ENCODE results near the gene KIAA1671. TPM values are rescaled to one million over a fixed set of nuclear protein-coding genes. Genes with fewer than 3 reads are reported as not detected.
"Not testable (repeated sequence)": the region's sequence is repeated elsewhere in the genome, so short reads cannot be mapped to it uniquely, and the experiment has no call there.

Gene KIAA1671
- total RNA-seq (3.3 TPM), polyA plus RNA-seq (under 1 TPM in 3 of 4 donors, not detected in 1; 0.21 to 0.80 (median 0.49) TPM)

- no peak within 1 kb of the TSS for H3K27ac ChIP-seq (ENCODE audit: insufficient read depth, low read length, poor library complexity, severe bottlenecking)
- H3K4me1 ChIP-seq (ENCODE audit: control insufficient read depth, insufficient read depth, low read length, poor library complexity, severe bottlenecking), result peaks cover 14% of the 10 kb centered on the region
- H3K27me3 ChIP-seq (ENCODE audit: control insufficient read depth, insufficient read depth, low read length), result peaks cover 19% of the 10 kb centered on the region
- H3K36me3 ChIP-seq (ENCODE audit: control insufficient read depth, insufficient read depth, low read length), result no peaks in the 10 kb centered on the region
- Mint-ChIP-seq H3K4me3 (peak within 1 kb of the TSS; percentile 56 to 84 (median 73)), H3K27ac (no peak within 1 kb of the TSS), H3K27me3 (peaks cover 54% of the 10 kb centered on the region), H3K9me3 (peaks cover 0 to 6% (median 0%) of the 10 kb centered on the region in 7 donors), H3K4me1 (peaks cover 0 to 21% (median 5%) of the 10 kb centered on the region in 4 donors), H3K36me3 (no peaks in the 10 kb centered on the region)
- no peaks in the 10 kb centered on the region for H3K9me3 ChIP-seq (ENCODE audit: control insufficient read depth in 2 of 2, low read length in 2 of 2)
- peak; percentile 80 to 86 for ATAC-seq (ENCODE audit: low read depth in 2 of 2)
- DNase-seq, result peak; percentile 65 to 84 (median 78)
- no peak within 1 kb of the TSS for H3K4me3 ChIP-seq (ENCODE audit: low read depth, low read length)
Measured at GRCh38 chr22:24951942-24952836, at the start of gene KIAA1671. KIAA1671 (plus strand) TSS chr22:24952716; CDS start chr22:25028000, 75,284 bp downstream.

GRCh38 chr22:24905909-24906308 is 46.6 kb upstream of the KIAA1671 start:
- Histone ChIP-seq H3K27me3 (ENCODE audit: control insufficient read depth, insufficient read depth, low read length) (no peaks in the 10 kb centered on the region), H3K36me3 (ENCODE audit: control insufficient read depth, insufficient read depth, low read length) (no peaks in the 10 kb centered on the region), H3K27ac (ENCODE audit: insufficient read depth, low read length, poor library complexity, severe bottlenecking) (no peak overlapping the region), H3K9me3 (ENCODE audit: control insufficient read depth in 2 of 2, low read length in 2 of 2) (peaks cover 11% of the 10 kb centered on the region in 2 experiments), H3K4me1 (ENCODE audit: control insufficient read depth, insufficient read depth, low read length, poor library complexity, severe bottlenecking) (no peaks in the 10 kb centered on the region), H3K4me3 (ENCODE audit: low read depth, low read length) (no peak overlapping the region)
- H3K9me3 Mint-ChIP-seq, result peaks cover 0 to 17% (median 5%) of the 10 kb centered on the region in 7 donors
- H3K4me1 Mint-ChIP-seq, result no peaks in the 10 kb centered on the region
- no peaks in the 10 kb centered on the region for H3K27me3 Mint-ChIP-seq
- DNase-seq (no peak), ATAC-seq (ENCODE audit: low read depth in 2 of 2) (no peak)
- H3K27ac Mint-ChIP-seq, result no peak overlapping the region
- H3K4me3 Mint-ChIP-seq, result no peak overlapping the region
- H3K36me3 Mint-ChIP-seq, result peaks cover 16% of the 10 kb centered on the region

GRCh38 chr22:24907101-24907500 is 45.4 kb upstream of the KIAA1671 start:
- not testable (repeated sequence) for H3K27ac Mint-ChIP-seq; ATAC-seq (ENCODE audit: low read depth in 2 of 2)

GRCh38 chr22:24920029-24920428 is 32.5 kb upstream of the KIAA1671 start:
- Mint-ChIP-seq H3K27ac (no peak overlapping the region), H3K27me3 (no peaks in the 10 kb centered on the region), H3K9me3 (peaks cover 0 to 1% (median 0%) of the 10 kb centered on the region in 7 donors), H3K36me3 (no peaks in the 10 kb centered on the region), H3K4me1 (no peaks in the 10 kb centered on the region), H3K4me3 (no peak overlapping the region)
- no peak overlapping the region for H3K4me3 ChIP-seq (ENCODE audit: low read depth, low read length)
- no peak overlapping the region for H3K27ac ChIP-seq (ENCODE audit: insufficient read depth, low read length, poor library complexity, severe bottlenecking)
- no peaks in the 10 kb centered on the region for H3K36me3 ChIP-seq (ENCODE audit: control insufficient read depth, insufficient read depth, low read length)
- H3K9me3 ChIP-seq (ENCODE audit: control insufficient read depth in 2 of 2, low read length in 2 of 2), result no peaks in the 10 kb centered on the region
- ATAC-seq (ENCODE audit: low read depth in 2 of 2), result no peak
- H3K27me3 ChIP-seq (ENCODE audit: control insufficient read depth, insufficient read depth, low read length), result no peaks in the 10 kb centered on the region
- no peaks in the 10 kb centered on the region for H3K4me1 ChIP-seq (ENCODE audit: control insufficient read depth, insufficient read depth, low read length, poor library complexity, severe bottlenecking)
- no peak for DNase-seq

More at GRCh38 chr22:24907101-24907500, 45.4 kb upstream of the KIAA1671 start:
- not testable (repeated sequence) for H3K4me1 Mint-ChIP-seq; H3K27me3 Mint-ChIP-seq; H3K4me3 ChIP-seq (ENCODE audit: low read depth, low read length); H3K36me3 ChIP-seq (ENCODE audit: control insufficient read depth, insufficient read depth, low read length); DNase-seq; H3K4me1 ChIP-seq (ENCODE audit: control insufficient read depth, insufficient read depth, low read length, poor library complexity, severe bottlenecking); H3K27me3 ChIP-seq (ENCODE audit: control insufficient read depth, insufficient read depth, low read length); H3K27ac ChIP-seq (ENCODE audit: insufficient read depth, low read length, poor library complexity, severe bottlenecking); H3K4me3 Mint-ChIP-seq
- Mint-ChIP-seq H3K36me3 (peaks cover 16% of the 10 kb centered on the region), H3K9me3 (peaks cover 0 to 17% (median 5%) of the 10 kb centered on the region in 7 donors)
- H3K9me3 ChIP-seq (ENCODE audit: control insufficient read depth in 2 of 2, low read length in 2 of 2), result peaks cover 11% of the 10 kb centered on the region in 2 experiments

GRCh38 chr22:24925586-24926427 is 26.7 kb upstream of the KIAA1671 start:
- no peaks in the 10 kb centered on the region for H3K4me1 Mint-ChIP-seq
- H3K27me3 Mint-ChIP-seq, result no peaks in the 10 kb centered on the region
- Histone ChIP-seq H3K9me3 (ENCODE audit: control insufficient read depth in 2 of 2, low read length in 2 of 2) (no peaks in the 10 kb centered on the region), H3K4me3 (ENCODE audit: low read depth, low read length) (no peak overlapping the region), H3K27me3 (ENCODE audit: control insufficient read depth, insufficient read depth, low read length) (no peaks in the 10 kb centered on the region), H3K27ac (ENCODE audit: insufficient read depth, low read length, poor library complexity, severe bottlenecking) (no peak overlapping the region), H3K36me3 (ENCODE audit: control insufficient read depth, insufficient read depth, low read length) (no peaks in the 10 kb centered on the region), H3K4me1 (ENCODE audit: control insufficient read depth, insufficient read depth, low read length, poor library complexity, severe bottlenecking) (no peaks in the 10 kb centered on the region)
- H3K27ac Mint-ChIP-seq, result no peak overlapping the region
- DNase-seq, result no peak
- peaks cover 0 to 3% (median 0%) of the 10 kb centered on the region in 7 donors for H3K9me3 Mint-ChIP-seq
- H3K36me3 Mint-ChIP-seq, result no peaks in the 10 kb centered on the region
- no peak for ATAC-seq (ENCODE audit: low read depth in 2 of 2)
- H3K4me3 Mint-ChIP-seq, result no peak overlapping the region

GRCh38 chr22:24926428-24926725 is 26.1 kb upstream of the KIAA1671 start:
- H3K27me3 ChIP-seq (ENCODE audit: control insufficient read depth, insufficient read depth, low read length), result no peaks in the 10 kb centered on the region
- H3K27ac ChIP-seq (ENCODE audit: insufficient read depth, low read length, poor library complexity, severe bottlenecking), result no peak overlapping the region
- DNase-seq (no peak), ATAC-seq (ENCODE audit: low read depth in 2 of 2) (no peak)
- H3K9me3 ChIP-seq (ENCODE audit: control insufficient read depth in 2 of 2, low read length in 2 of 2), result no peaks in the 10 kb centered on the region
- H3K27ac Mint-ChIP-seq, result no peak overlapping the region
- no peak overlapping the region for H3K4me3 ChIP-seq (ENCODE audit: low read depth, low read length)
- H3K4me1 ChIP-seq (ENCODE audit: control insufficient read depth, insufficient read depth, low read length, poor library complexity, severe bottlenecking), result no peaks in the 10 kb centered on the region
- H3K4me3 Mint-ChIP-seq, result no peak overlapping the region
- H3K36me3 ChIP-seq (ENCODE audit: control insufficient read depth, insufficient read depth, low read length), result no peaks in the 10 kb centered on the region
- H3K36me3 Mint-ChIP-seq, result no peaks in the 10 kb centered on the region
- H3K4me1 Mint-ChIP-seq, result no peaks in the 10 kb centered on the region
- peaks cover 0 to 3% (median 0%) of the 10 kb centered on the region in 7 donors for H3K9me3 Mint-ChIP-seq
- H3K27me3 Mint-ChIP-seq, result no peaks in the 10 kb centered on the region

- Mint-ChIP-seq H3K27ac (peak overlapping the region in 1 of 3 donors; percentile 8), H3K36me3 (no peaks in the 10 kb centered on the region), H3K9me3 (peaks cover 0 to 3% (median 0%) of the 10 kb centered on the region in 7 donors), H3K4me1 (no peaks in the 10 kb centered on the region), H3K4me3 (no peak overlapping the region), H3K27me3 (peaks cover 6% of the 10 kb centered on the region)
- Histone ChIP-seq H3K27me3 (ENCODE audit: control insufficient read depth, insufficient read depth, low read length) (no peaks in the 10 kb centered on the region), H3K4me3 (ENCODE audit: low read depth, low read length) (no peak overlapping the region), H3K27ac (ENCODE audit: insufficient read depth, low read length, poor library complexity, severe bottlenecking) (no peak overlapping the region), H3K9me3 (ENCODE audit: control insufficient read depth in 2 of 2, low read length in 2 of 2) (no peaks in the 10 kb centered on the region), H3K4me1 (ENCODE audit: control insufficient read depth, insufficient read depth, low read length, poor library complexity, severe bottlenecking) (no peaks in the 10 kb centered on the region), H3K36me3 (ENCODE audit: control insufficient read depth, insufficient read depth, low read length) (no peaks in the 10 kb centered on the region)
- DNase-seq, result no peak
- ATAC-seq (ENCODE audit: low read depth in 2 of 2), result no peak
Measured at GRCh38 chr22:24926849-24927579, 25.5 kb upstream of the KIAA1671 start.
